IMR-90 (cell line): ENCODE results near the gene PRKCB.

ENCODE experiments used
- CHD1 ChIP-seq: IDR thresholded peaks from 2 replicates; pipeline ENCODE4 v1.6.1; 2012; ENCODE audit warnings: low read depth, low read length, improper control_type of control experiment
- MAFK ChIP-seq: IDR thresholded peaks from 2 replicates; pipeline ENCODE4 v1.6.1; 2012; ENCODE audit warnings: low read depth, low read length, improper control_type of control experiment
- MAZ ChIP-seq: IDR thresholded peaks from 2 replicates; pipeline ENCODE4 v1.6.1; 2012; ENCODE audit warnings: low read depth, mild to moderate bottlenecking, low read length, improper control_type of control experiment, moderate library complexity, borderline replicate concordance
- MXI1 ChIP-seq: IDR thresholded peaks from 2 replicates; pipeline ENCODE4 v1.6.1; 2012; ENCODE audit warnings: low read depth, mild to moderate bottlenecking, low read length, moderate library complexity, borderline replicate concordance
- RAD21 ChIP-seq: IDR thresholded peaks from 2 replicates; pipeline ENCODE4 v1.6.1; 2012; ENCODE audit warnings: low read length, improper control_type of control experiment
- TF ChIP-seq, protein P1 (sequence below): conservative IDR thresholded peaks from 2 replicates; pipeline ENCODE4 v1.5.1; 2012; ENCODE audit warnings: mild to moderate bottlenecking, low read depth, low read length, improper control_type of control experiment

DNA sequence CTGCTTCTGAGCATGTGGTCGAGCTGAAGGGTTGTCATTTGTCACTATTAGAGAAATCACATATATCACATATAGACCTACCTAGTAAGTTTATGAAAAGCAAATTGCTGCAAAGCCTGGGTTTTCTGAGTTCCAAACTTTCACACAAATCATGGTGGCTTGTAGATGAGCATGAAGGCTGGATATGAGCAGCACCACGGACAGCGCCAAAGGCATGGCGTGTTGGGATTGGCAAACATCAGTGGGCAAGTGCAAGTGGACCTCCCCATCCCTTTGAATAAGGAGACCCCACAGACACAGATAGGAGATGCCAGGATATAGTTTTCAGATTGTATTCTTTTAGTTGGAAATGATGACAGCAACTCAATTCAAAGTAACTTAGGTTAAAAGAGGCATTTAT lies 342.7 kb downstream of the PRKCB start:
- TF ChIP-seq, protein P1, sequence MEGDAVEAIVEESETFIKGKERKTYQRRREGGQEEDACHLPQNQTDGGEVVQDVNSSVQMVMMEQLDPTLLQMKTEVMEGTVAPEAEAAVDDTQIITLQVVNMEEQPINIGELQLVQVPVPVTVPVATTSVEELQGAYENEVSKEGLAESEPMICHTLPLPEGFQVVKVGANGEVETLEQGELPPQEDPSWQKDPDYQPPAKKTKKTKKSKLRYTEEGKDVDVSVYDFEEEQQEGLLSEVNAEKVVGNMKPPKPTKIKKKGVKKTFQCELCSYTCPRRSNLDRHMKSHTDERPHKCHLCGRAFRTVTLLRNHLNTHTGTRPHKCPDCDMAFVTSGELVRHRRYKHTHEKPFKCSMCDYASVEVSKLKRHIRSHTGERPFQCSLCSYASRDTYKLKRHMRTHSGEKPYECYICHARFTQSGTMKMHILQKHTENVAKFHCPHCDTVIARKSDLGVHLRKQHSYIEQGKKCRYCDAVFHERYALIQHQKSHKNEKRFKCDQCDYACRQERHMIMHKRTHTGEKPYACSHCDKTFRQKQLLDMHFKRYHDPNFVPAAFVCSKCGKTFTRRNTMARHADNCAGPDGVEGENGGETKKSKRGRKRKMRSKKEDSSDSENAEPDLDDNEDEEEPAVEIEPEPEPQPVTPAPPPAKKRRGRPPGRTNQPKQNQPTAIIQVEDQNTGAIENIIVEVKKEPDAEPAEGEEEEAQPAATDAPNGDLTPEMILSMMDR, result no peak
- TF ChIP-seq MAZ (no peak), MXI1 (no peak), MAFK (no peak), RAD21 (no peak), CHD1 (no peak)
